ENCODE measurements around the gene TMEM17. TPM values are rescaled to one million over a fixed set of nuclear protein-coding genes. Genes with fewer than 3 reads are reported as not detected.

TMEM17 gene
- total RNA-seq, 1 experiment from 2014 or later = 1.1 TPM

- no peak for DNase-seq (ENCODE audit: low read depth)
Measured at GRCh38 chr2:62472312-62472711, 33.7 kb downstream of the TMEM17 start.

- no peak for DNase-seq (ENCODE audit: low read depth)
Measured at GRCh38 chr2:62471816-62472215, 34.2 kb downstream of the TMEM17 start.

- DNase-seq (ENCODE audit: low read depth) = no peak
Measured at GRCh38 chr2:62471404-62471803, 34.6 kb downstream of the TMEM17 start.

GRCh38 chr2:62469548-62469947 lies 36.4 kb downstream of the TMEM17 start:
- no peak for DNase-seq (ENCODE audit: low read depth)

GRCh38 chr2:62469114-62469513 lies 36.9 kb downstream of the TMEM17 start:
- DNase-seq (ENCODE audit: low read depth) = no peak

GRCh38 chr2:62467475-62468321 lies 38.3 kb downstream of the TMEM17 start:
- DNase-seq (ENCODE audit: low read depth) = peak; percentile 53

GRCh38 chr2:62467100-62467474 lies 38.9 kb downstream of the TMEM17 start:
- no peak for DNase-seq (ENCODE audit: low read depth)

GRCh38 chr2:62466503-62466854 lies 39.5 kb downstream of the TMEM17 start:
- DNase-seq (ENCODE audit: low read depth) = no peak

GRCh38 chr2:62465741-62466502 lies 40.1 kb downstream of the TMEM17 start:
- no peak for DNase-seq (ENCODE audit: low read depth)

GRCh38 chr2:62465039-62465740 lies 40.8 kb downstream of the TMEM17 start:
- no peak for DNase-seq (ENCODE audit: low read depth)

- DNase-seq (ENCODE audit: low read depth) = no peak
Measured at GRCh38 chr2:62464221-62465007, 41.6 kb downstream of the TMEM17 start.

GRCh38 chr2:62462211-62462610 lies 43.8 kb downstream of the TMEM17 start:
- DNase-seq (ENCODE audit: low read depth) = no peak

GRCh38 chr2:62461707-62462106 lies 44.3 kb downstream of the TMEM17 start:
- no peak for DNase-seq (ENCODE audit: low read depth)

- no peak for DNase-seq (ENCODE audit: low read depth)
Measured at GRCh38 chr2:62461017-62461553, 44.9 kb downstream of the TMEM17 start.

GRCh38 chr2:62460175-62460574 lies 45.8 kb downstream of the TMEM17 start:
- DNase-seq (ENCODE audit: low read depth) = no peak

- DNase-seq (ENCODE audit: low read depth) = no peak
Measured at GRCh38 chr2:62459672-62460071, 46.3 kb downstream of the TMEM17 start.

- no peak for DNase-seq (ENCODE audit: low read depth)
Measured at GRCh38 chr2:62459106-62459505, 46.9 kb downstream of the TMEM17 start.

GRCh38 chr2:62458671-62459081 lies 47.3 kb downstream of the TMEM17 start:
- no peak for DNase-seq (ENCODE audit: low read depth)

GRCh38 chr2:62458206-62458641 lies 47.8 kb downstream of the TMEM17 start:
- no peak for DNase-seq (ENCODE audit: low read depth)

GRCh38 chr2:62457556-62457955 lies 48.4 kb downstream of the TMEM17 start:
- no peak for DNase-seq (ENCODE audit: low read depth)
